ENCODE measurements around the gene HSPA12B.

Gene HSPA12B

GRCh38 chr20:3704087-3704486 lies 28.4 kb upstream of the HSPA12B start:
- no peak for DNase-seq (ENCODE audit: low spot score)

GRCh38 chr20:3705491-3705969 lies 27.0 kb upstream of the HSPA12B start:
- no peak for DNase-seq (ENCODE audit: low spot score)

GRCh38 chr20:3705970-3706739 lies 26.3 kb upstream of the HSPA12B start:
- DNase-seq (ENCODE audit: low spot score) = no peak

- DNase-seq (ENCODE audit: low spot score) = peak; percentile 19
These were observed 25.5 kb upstream of the HSPA12B start for GRCh38 chr20:3706774-3707507.

- no peak for DNase-seq (ENCODE audit: low spot score)
These were observed 25.0 kb upstream of the HSPA12B start for GRCh38 chr20:3707508-3707899.

GRCh38 chr20:3710011-3710466 lies 22.4 kb upstream of the HSPA12B start:
- DNase-seq (ENCODE audit: low spot score) = no peak

- DNase-seq (ENCODE audit: low spot score) = peak; percentile 36
These were observed 21.6 kb upstream of the HSPA12B start for GRCh38 chr20:3710703-3711483.

- no peak for DNase-seq (ENCODE audit: low spot score)
These were observed 21.0 kb upstream of the HSPA12B start for GRCh38 chr20:3711484-3711941.

- DNase-seq (ENCODE audit: low spot score) = no peak
These were observed 20.1 kb upstream of the HSPA12B start, which contains the start of gene SIGLEC1 for GRCh38 chr20:3712279-3712873. SIGLEC1 (minus strand) TSS chr20:3712600; CDS start chr20:3707128, 5,472 bp downstream.

GRCh38 chr20:3714092-3714491 lies 18.4 kb upstream of the HSPA12B start:
- DNase-seq (ENCODE audit: low spot score) = no peak

GRCh38 chr20:3716195-3716834 lies 16.2 kb upstream of the HSPA12B start:
- DNase-seq (ENCODE audit: low spot score) = peak; percentile 40

- DNase-seq (ENCODE audit: low spot score) = no peak
These were observed 13.4 kb upstream of the HSPA12B start for GRCh38 chr20:3719046-3719445.

GRCh38 chr20:3720068-3720467 lies 12.4 kb upstream of the HSPA12B start:
- DNase-seq (ENCODE audit: low spot score) = no peak

- no peak for DNase-seq (ENCODE audit: low spot score)
These were observed 11.9 kb upstream of the HSPA12B start for GRCh38 chr20:3720626-3721025.

- DNase-seq (ENCODE audit: low spot score) = no peak
These were observed 10.6 kb upstream of the HSPA12B start for GRCh38 chr20:3721912-3722311.

GRCh38 chr20:3723284-3723683 lies 9.2 kb upstream of the HSPA12B start:
- DNase-seq (ENCODE audit: low spot score) = no peak

- no peak for DNase-seq (ENCODE audit: low spot score)
These were observed 8.1 kb upstream of the HSPA12B start for GRCh38 chr20:3724356-3724755.

GRCh38 chr20:3727401-3728021 lies 5.0 kb upstream of the HSPA12B start:
- no peak for DNase-seq (ENCODE audit: low spot score)

GRCh38 chr20:3728354-3728753 lies 4.1 kb upstream of the HSPA12B start:
- DNase-seq (ENCODE audit: low spot score) = no peak

- DNase-seq (ENCODE audit: low spot score) = no peak
These were observed 3.6 kb upstream of the HSPA12B start for GRCh38 chr20:3728876-3729275.

- no peak for DNase-seq (ENCODE audit: low spot score)
These were observed 3.1 kb upstream of the HSPA12B start for GRCh38 chr20:3729378-3729777.

Data from kidney tubule cell (primary cell).